Right ventricle myocardium inferior (tissue), 1 donor: ENCODE measurements around the gene VAMP8. TPM values are rescaled to one million over a fixed set of nuclear protein-coding genes. Genes with fewer than 3 reads are reported as not detected.
"Not testable (repeated sequence)": the region's sequence is repeated elsewhere in the genome, so short reads cannot be mapped to it uniquely, and the experiment has no call there.

Experiments used
- ATAC-seq: fragments of 200-7000 bp; cut with Tn5 transposase; one replicate; pipeline ENCODE4 v1.9.1; 2020; ENCODE audit warnings: mild to moderate bottlenecking, moderate library complexity
- DNase-seq: peaks from one replicate; pipeline ENCODE4 v3.0.0; 2021; ENCODE audit errors: missing footprints
- intact Hi-C: fragments of 100-400 bp; cut with DNase I; formaldehyde crosslinking; loops from one replicate; pipeline ENCODE4 v1.11.0; 2022
- total RNA-seq: library from RNA; stranded (reverse); fragmentation: NEBNext Ultra II Directional; extraction: Animal tissue kit (Norgen Biotek cat#: 25700); gene quantifications from one replicate; pipeline ENCODE4 v1.2.1, GENCODE V29; 2021
- donor health status: DM: no; HTN: yes; CAD: no; lungs with severe emphysema.

The VAMP8 gene
- total RNA-seq, 1 donor from 2014 or later, result 26.1 TPM

DNA sequence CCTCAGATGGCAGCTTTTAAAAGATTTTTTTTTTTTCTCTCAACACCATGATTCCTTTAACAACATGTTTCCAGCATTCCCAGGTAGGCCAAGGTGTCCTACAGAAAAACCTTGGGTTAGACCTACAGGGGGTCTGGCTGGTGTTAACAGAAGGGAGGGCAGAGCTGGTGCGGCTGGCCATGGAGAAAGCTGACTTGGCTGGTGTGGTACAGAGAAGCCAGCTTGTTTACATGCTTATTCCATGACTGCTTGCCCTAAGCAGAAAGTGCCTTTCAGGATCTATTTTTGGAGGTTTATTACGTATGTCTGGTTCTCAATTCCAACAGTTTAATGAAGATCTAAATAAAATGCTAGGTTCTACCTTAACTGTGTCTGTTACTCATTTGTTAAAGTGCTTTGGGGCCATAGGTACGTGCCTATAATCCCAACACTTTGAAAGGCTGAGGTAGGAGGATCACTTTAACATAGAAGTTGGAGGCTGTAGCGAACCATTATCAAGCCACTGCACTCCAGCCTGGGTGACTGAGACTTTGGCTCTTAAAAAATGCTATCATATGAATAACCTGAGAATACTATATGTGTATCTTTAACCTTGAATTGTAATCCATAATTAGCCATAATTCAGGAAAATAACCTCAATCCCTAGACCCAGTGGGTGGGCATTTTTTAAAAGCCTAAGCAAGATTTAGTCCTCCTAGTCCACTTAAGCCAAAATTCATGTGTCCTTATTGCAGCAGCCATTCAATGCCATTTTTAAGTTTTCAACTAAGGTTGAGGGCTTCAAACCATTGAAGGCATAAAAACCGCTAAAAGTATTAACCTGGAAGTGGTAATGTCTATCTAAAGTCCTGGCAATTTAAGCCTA, 32.2 kb upstream of the VAMP8 start:
- ATAC-seq, intact Hi-C loops, DNase-seq: not testable (repeated sequence)

DNA sequence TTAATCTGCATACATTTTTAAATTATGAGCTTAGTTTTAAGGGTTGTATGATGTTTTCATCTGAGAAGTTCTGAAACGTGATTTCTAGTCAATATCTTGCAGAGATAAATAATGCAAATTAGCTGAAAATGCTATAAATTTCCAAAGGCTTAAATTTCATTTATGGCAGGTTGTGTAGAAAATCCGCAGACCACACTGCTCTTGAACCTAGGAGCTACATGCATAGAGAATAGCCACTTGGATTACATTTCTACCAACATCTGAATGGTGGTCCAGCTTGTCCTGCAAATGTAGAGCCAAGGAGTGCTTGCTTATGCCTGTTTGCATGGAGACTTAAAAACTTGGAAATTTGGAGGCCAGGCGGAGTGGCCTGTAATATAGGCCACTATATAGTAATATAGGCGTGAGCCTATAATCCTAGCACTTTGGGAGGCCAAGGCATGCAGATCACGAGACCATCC, 31.6 kb upstream of the VAMP8 start:
- ATAC-seq (no peak), DNase-seq (no peak)
- intact Hi-C loops, result no loop called here

DNA sequence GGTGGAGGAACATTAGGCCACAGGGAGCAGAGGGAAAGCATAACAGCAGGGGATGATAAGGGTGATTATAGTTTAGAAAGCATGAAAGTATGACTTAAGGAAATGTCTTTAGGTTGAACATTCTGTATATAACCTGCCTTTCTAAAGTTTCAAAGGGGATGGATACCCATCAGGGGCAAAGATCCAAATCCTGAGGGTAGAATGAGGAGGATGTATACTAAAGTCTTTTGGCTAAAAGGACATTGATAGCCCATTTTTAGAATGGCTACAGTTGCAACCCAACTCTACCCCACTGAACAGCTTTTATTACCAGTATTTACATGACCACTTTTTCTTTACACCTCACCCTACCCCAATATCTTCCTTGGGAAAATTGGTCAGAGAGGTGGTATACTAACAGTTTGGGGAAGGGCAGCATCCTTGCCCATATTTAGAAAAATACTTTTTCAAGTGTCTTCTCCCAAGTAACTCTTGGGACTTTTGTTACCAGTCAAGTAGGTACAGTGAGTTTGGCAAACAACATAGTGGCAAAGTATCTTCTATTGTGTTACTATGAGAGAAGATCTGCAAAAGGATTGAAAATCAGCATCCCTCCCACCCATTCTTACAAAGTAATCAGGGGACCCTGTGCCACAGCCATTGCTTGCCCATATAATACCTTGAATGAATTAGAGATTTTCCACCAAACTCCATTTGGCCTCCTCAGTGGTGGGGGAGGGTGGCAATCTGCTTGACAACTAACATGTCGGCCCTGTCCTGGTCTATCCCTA, 30.1 kb upstream of the VAMP8 start:
- intact Hi-C loops, result no loop called here
- no peak for ATAC-seq
- DNase-seq, result no peak

DNA sequence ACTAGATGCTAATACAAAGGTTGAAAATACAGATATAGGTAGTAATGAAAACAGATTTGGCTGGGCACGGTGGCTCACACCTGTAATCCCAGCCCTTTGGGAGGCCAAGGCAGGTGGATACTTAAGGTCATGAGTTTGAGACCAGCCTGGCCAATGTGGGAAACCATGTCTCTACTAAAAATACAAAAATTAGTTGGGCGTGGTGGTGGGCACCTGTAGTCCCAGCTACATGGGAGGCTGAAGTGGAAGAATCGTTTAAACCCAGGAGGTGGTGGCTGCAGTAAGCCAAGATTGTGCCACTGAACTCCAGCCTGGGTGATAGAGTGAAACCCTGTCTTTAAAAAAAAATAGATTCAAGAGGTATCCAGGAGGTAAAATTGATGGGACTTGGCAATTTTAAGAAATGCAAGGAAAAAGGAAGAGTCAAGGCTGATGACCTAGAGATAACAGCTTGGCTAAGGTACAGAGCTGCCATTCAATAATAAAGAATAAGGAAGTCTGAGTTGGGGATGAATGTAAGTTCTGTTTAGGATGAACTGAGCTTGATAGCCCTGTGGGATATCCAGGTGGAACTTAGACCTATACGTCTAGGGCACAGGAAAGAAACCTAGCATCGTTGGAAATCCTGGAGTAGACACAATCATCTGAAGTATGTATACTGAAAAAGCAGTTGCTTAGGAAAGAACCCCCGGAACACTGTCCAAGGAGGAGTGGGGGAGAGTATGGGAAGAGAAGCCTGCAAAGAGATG, 29.4 kb upstream of the VAMP8 start:
- DNase-seq (no peak), ATAC-seq (no peak)
- intact Hi-C loops, result no loop called here

DNA sequence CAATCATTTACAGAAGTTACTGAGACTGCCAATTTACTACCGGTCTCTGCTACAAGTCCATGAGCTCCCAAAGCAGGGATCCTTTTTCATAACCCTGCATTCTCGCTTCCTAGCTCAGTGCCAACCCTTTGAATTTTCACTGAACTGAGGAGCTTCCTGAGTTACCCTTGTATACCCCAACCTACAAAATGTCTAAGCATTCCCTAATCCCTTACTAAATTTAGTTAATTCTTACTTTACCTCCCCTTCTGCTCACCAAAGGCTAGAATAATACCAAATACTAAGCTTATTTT, 28.8 kb upstream of the VAMP8 start:
- DNase-seq (no peak), ATAC-seq (no peak)
- intact Hi-C loops, result no loop called here

DNA sequence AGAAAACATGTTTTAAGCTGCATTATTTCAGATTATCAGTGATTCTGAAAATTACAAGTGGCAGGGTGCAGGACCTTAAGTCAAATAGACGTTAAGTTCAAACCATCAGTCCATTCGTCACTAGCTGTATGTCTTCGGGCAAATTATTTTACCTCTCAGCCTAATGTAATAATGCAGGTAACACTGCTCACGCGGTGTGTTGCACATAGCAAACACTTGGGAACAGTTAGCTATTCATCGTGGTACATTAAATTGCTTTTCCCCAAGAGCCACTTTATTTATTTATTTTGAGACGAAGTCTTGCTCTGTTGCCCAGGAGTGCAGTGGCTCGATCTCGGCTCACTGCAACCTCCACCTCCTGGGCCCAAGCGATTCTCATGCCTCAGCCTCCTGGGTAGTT, 28.3 kb upstream of the VAMP8 start:
- ATAC-seq (no peak), DNase-seq (no peak)
- intact Hi-C loops, result no loop called here

DNA sequence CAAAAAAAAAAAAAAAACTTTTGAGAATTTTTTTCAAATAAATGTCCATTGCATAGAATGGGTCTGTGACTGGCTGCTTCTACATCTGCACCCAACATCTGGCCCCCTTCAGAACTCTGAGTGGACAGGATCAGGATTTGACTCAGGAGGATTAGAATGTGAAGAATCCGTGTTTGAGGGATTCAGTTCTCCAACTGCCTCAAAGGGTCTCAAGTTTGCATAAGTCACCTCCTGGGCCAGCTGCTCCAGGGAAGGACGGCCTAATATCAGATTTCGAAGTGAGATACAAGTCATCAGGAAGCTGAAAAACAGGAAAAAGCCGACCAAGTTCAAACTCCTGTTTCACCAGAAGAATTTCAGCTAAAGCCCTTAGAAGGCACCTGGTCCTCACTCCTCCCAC, 27.6 kb upstream of the VAMP8 start:
- intact Hi-C loops, result no loop called here
- ATAC-seq (no peak), DNase-seq (no peak)

DNA sequence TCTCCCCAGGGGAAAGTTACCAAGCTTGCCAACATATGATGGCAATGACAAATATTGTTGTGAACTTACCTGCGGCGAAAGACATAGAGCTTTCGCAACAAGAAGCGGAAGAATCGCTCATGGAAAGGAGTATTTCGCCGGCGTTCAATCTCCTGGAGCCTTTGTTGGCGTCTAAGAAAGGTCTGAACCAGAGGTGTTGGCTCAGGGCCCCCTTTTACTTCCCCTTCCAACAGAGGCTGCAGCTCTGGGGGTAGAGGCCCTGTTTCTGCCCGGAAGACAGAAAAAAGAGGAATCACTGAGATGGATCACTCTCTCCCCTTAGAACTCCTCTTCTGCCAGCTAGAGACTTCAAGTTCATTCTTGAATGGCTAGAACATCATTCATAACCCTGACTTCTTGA, 26.9 kb upstream of the VAMP8 start:
- intact Hi-C loops, result no loop called here
- ATAC-seq, result no peak
- DNase-seq, result no peak

DNA sequence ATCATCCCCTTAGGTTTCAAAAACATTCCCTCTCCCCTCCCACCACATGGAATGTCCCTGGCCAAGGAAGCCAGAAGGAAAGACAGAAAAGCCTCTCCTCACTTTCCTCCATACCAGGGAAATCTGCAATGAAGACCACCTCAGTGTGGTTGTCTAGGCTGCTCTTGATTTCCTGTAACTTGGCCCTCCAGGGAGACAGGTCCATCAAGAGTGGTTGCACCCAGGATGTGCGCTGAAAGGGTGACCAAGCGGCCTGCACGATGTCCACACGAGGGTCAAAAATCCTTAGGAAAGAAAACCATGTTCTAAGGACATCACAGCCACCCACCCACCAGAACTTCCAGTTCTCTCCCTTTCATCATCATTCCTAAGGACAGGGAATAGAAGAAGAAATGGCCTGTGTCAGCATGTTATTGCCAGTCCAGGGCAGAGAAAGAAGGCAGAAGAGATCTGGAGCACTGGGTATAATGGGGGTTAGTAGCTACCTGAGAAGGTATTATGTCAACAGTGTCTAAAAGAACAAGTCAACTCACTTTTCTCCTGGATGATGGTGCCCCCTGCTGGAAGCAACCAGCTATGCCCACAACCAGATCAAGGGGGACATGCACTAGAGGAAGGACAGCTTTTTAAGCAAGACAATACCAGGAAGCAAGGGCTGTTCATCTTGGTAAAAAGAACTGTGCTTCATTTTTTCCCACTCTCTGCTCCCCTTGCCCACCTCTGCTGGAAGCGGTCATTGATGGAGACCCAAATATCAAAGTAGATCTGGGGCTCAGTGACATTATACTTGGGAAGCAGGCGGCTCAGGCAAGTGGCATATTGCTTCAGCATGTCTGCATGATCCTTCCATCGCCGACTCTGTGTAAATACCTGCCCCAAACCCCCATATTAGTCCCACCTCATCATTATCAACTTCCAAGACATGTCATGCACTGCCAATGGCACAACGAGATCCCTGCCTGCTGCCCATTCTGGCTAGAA, 25.4 kb upstream of the VAMP8 start:
- intact Hi-C loops, result loop anchor here (1.0 kb wide), 1 partner anchor 132 kb away; no protein-coding TSS in a partner anchor
- DNase-seq (peak; percentile 76), ATAC-seq (peak; percentile 67)

DNA sequence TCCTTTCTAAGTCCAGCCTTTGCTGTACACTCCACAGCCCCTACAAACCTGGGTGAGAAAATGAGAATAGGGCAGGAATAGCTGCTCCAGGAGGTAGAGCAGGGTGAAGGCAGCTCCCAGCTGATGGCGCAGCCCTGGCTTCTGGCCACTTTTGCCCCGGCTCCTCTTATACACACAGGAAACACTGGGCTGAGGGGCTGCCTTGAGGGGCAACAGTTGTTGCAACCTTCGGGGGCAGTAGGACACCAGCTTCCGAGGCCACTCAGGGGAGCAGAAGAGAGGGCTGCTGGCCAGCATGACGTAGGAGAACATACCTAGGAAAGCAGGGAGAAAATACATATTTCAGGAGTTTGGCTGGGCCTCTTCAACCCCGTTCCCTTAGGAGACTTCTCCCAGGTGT, 24.2 kb upstream of the VAMP8 start:
- intact Hi-C loops, result no loop called here
- ATAC-seq (no peak), DNase-seq (no peak)

DNA sequence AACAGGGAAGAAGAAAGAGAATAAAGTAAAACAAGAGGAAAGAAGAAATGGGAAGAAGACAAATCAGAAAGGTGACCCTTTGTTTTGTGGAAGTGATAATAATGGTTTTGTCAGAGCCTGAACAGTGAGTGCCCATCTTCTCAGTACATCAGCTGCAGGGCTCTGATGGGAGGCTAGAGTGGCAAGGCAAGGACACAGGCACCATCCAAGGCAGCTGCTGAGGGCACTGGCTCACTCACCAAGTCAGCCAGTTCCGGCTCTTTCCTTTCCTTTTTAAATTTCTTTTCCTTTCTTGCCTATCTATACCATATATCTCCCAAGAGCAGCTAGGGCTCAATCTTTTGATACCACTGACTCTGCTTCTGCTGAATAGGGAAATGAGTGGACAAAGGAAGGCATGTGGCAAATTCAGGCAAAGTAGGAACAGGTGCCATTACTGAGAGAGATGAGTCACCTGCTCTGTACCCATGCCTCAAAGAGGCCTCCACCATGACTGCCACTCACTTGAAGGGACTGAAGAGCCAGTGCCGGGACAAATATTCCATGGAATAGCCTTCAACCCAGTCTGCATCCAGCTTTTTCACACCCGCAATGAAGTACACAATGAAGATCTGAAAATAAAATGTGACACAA, 22.3 kb upstream of the VAMP8 start:
- ATAC-seq (no peak), DNase-seq (no peak)
- intact Hi-C loops, result no loop called here

DNA sequence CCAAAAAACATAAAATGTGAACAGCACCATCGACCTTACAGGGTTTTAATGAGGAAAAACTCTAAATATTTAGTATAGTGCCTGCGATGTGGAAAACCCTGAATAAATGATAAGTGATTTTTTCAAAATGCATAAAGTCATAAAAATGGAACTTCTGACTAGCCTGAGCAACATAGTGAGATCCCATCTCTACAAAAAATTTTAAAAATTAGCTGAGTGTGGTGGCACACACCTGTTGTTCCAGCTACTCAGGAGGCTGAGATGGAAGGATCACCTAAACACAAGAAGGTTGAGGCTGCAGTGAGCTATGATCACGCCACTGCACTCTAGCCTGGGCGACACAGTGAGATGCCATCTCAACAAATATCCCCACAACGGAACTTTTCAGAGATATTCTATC, 20.3 kb upstream of the VAMP8 start:
- intact Hi-C loops, result no loop called here
- ATAC-seq (no peak), DNase-seq (no peak)

DNA sequence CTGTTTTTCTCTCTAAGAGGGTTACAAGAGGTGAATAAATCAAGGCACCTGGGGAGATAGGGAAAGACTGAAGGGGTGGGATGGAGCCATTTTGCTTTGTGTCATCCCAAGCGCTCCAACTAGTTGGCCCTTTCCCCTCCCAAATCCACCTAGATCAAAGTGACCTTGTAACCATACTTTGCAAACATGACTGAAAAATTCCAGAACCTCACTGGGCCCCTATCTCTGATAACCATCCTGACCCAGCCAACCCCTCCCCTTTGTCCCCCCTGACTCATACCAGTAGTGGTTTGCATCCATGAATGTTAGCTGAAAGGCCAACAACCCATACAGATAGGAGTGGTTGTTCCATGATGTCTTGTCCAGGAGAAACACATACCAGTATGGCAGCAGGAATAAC, 19.2 kb upstream of the VAMP8 start:
- ATAC-seq, result no peak
- intact Hi-C loops, result no loop called here
- DNase-seq, result no peak

DNA sequence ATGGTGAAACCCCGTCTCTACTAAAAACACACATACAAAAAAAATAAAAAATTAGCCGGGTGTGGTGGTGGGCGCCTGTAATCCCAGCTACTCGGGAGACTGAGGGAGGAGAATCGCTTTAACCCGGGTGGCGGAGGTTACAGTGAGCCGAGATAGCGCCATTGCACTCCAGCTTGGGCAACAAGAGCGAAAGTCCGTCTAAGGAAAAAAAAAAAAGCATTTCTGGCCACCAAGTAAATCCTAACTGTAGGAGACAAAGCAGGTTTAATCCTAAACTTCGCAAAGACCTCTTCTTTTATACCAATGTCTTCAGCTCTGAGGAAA, 17.0 kb upstream of the VAMP8 start:
- not testable (repeated sequence) for DNase-seq, ATAC-seq
- intact Hi-C loops, result loop anchor here (5.0 kb wide), 1 partner anchor 37 kb away; the partner anchor contains the start of gene RNF181

DNA sequence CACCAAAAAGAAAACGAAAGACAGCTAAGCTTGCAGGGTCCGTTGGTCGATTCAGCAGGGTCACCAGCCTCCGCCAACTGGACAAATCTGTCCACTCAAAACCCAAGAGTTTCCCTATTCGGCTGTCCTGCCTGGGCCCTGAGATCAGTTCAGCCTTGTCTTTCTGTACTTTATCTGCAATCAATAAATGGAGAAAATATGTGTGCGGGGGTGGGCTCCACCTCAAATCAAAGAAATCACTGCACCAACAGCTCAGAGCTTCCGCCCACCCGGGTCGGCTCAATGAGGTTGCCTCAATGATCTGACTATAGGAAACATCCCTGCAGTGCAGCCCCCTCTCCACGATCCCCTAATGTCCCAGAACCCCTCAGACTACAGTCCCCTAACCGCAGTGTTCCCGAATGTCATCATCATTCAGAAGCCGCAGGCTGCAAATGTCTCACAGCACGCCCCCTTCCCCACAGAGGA, 16.5 kb upstream of the VAMP8 start:
- intact Hi-C loops, result loop anchor here (5.0 kb wide), 1 partner anchor 36 kb away; the partner anchor contains the start of gene RNF181
- ATAC-seq (peak; percentile 19), DNase-seq (no peak)

DNA sequence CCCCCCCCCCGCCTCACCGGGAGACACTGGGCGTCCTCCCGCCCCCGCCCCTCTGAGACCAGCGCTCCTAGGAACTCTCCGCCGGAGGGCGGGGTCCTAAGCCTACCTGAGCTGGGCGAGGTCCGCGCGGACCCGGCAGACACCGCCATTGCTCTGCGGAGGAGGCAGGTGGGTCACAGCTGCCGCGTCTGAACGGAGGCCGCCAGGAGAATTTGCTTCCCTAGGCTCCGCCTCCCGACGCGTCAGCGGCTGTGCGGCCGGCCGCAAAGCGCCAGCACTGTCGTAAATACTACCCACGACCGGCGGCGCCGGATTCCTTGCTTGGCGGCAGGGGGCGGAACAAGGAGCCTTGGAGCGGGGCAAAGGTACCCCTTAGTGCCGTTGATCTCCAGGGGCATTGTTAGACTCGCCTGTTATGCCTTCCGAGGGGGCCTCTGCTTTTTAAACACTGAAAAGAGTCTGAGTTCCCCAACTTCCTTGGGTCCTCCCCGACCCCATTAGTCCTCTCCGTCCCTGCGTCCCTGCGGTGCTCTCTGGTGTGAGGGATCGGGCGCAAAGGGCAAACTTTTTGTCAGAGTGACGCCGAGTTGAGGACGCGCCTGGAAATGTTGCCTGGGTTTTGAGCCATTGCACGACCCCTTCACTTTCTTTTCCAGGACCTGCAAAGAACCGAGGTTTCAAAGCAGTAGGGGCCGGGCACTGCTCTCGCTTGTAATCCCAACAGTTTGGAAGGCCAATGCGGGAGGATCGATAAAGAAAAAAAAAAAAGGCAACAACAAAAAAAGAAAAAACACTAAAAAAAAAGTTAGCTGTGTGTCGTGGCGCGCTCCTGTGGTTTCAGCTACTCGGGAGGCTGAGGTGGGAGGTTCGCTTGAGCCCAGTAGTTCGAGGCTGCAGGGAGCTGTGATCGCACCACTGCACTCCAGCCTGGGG, 15.8 kb upstream of the VAMP8 start, which contains the start of gene GGCX:
Gene GGCX, minus strand, starts transcription at position 214 of the 933 bp plus-strand sequence. Its CDS starts 65 bp downstream, at position 149.
- DNase-seq (peak; percentile 99), ATAC-seq (peak; percentile 93)
- intact Hi-C loops, result loop anchor here (5.0 kb wide), 1 partner anchor 36 kb away; the partner anchor contains the start of gene RNF181
